HCT116 (cell line): ENCODE data around the gene FAF2. TPM values are rescaled to one million over a fixed set of nuclear protein-coding genes. Genes with fewer than 3 reads are reported as not detected.

Source experiments
- ATAC-seq: fragments of 200-7000 bp; cut with Tn5 transposase; 2 replicates; pipeline ENCODE4 v1.9.1; 2020; ENCODE audit warnings: mild to moderate bottlenecking, moderate library complexity
- BruUV-seq: library from RNA; stranded (reverse); fragments of 400-500 nt; replicated peaks from 2 replicates; lab custom pipeline; 2021; lab: Mats Ljungman, UMichigan
- CTCF ChIA-PET: fragments of 300-600 bp; sonication (Branson Sonifier 250); formaldehyde crosslinking; loops from one replicate; lab custom pipeline; 2021; ENCODE audit warnings: antibody characterized with exemption; lab: Charles Lee
- POLR2A ChIA-PET: fragments of 300-600, 350-600 bp; sonication (Branson Sonifier 250); formaldehyde crosslinking; loops from one replicate; lab custom pipeline; 2021; ENCODE audit warnings: antibody characterized with exemption; lab: Charles Lee
- RAD21 ChIA-PET, 2 experiments: fragments of 300-600 bp; sonication (Branson Sonifier 250); formaldehyde crosslinking; loops; one replicate each; lab custom pipeline; 2023; ENCODE audit warnings: low total read pairs in 2 of 2; ENCODE audit not compliant: uncharacterized antibody in 2 of 2, unreplicated experiment in 2 of 2, low non-redundant PET in 1 of 2; lab: Charles Lee
- DNase-seq: peaks from one replicate; pipeline ENCODE4 v3.0.0-alpha.2; 2010; ENCODE audit warnings: low read depth, low spot score
- H2AFZ ChIP-seq: fragments of 200-600 bp; shearing (Covaris generic), sonication (generic); 2 replicates; pipeline ENCODE4 v1.6.1; 2017; ENCODE audit warnings: low read depth, mixed run types, mixed read lengths, antibody characterized with exemption, low read length; ENCODE audit not compliant: poor library complexity, severe bottlenecking
- H3K27ac ChIP-seq: 2 replicates; pipeline ENCODE4 v1.5.1; 2012; ENCODE audit warnings: low read depth, low read length
- H3K27me3 ChIP-seq: fragments of 200-600 bp; sonication (generic); 2 replicates; pipeline ENCODE4 v1.6.1; 2016; ENCODE audit warnings: mixed run types, low read length, mixed read lengths; ENCODE audit not compliant: insufficient read depth
- H3K36me3 ChIP-seq, 2 experiments: fragments of 200-500 bp in 1 of 2; fragments of 200-600 bp in 1 of 2; sonication (Bioruptor generic) in 1 of 2; sonication (generic) in 1 of 2; 2 replicates each; pipeline versions ENCODE4 v1.5.1 to v1.6.1; 2014 to 2016; ENCODE audit warnings: low read length in 2 of 2, inconsistent platforms in 1 of 2, mixed read lengths in 1 of 2, mixed run types in 1 of 2; ENCODE audit not compliant: insufficient read depth in 2 of 2, control insufficient read depth in 1 of 2
- H3K4me1 ChIP-seq, 2 experiments: fragments of 200-600 bp in 1 of 2; sonication (generic) in 1 of 2; 2 replicates each; pipeline versions ENCODE4 v1.5.1 to v1.6.1; 2012 to 2017; ENCODE audit warnings: low read length in 2 of 2, inconsistent platforms in 1 of 2, mild to moderate bottlenecking in 1 of 2, mixed read lengths in 1 of 2, mixed run types in 1 of 2, moderate library complexity in 1 of 2; ENCODE audit not compliant: insufficient read depth in 2 of 2, control insufficient read depth in 1 of 2
- H3K4me2 ChIP-seq: fragments of 200-600 bp; sonication (generic); 2 replicates; pipeline ENCODE4 v1.6.1; 2017; ENCODE audit warnings: mixed run types, low read length, mixed read lengths
- H3K4me3 ChIP-seq, 2 experiments: fragments of 200-600 bp in 1 of 2; sonication (generic) in 1 of 2; replicated peaks in 1 of 2; 2 replicates each; pipeline ENCODE4 v1.5.1; 2011 to 2016; ENCODE audit warnings: low read length in 2 of 2, control low read depth in 1 of 2, low read depth in 1 of 2, mild to moderate bottlenecking in 1 of 2, mixed read lengths in 1 of 2, mixed run types in 1 of 2
- H3K79me2 ChIP-seq: fragments of 200-600 bp; sonication (generic); 2 replicates; pipeline ENCODE4 v1.6.1; 2017; ENCODE audit warnings: mild to moderate bottlenecking, mixed run types, low read length, moderate library complexity, mixed read lengths; ENCODE audit not compliant: insufficient read depth
- H3K9ac ChIP-seq: fragments of 200-600 bp; sonication (generic); 2 replicates; pipeline ENCODE4 v1.6.1; 2016; ENCODE audit warnings: low read length, mixed read lengths
- H3K9me2 ChIP-seq: fragments of 200-600 bp; sonication (generic), shearing (Covaris generic); 2 replicates; pipeline ENCODE4 v1.6.1; 2017; ENCODE audit warnings: mixed run types, mild to moderate bottlenecking, moderate library complexity; ENCODE audit not compliant: insufficient read depth
- H3K9me3 ChIP-seq, 2 experiments: fragments of 200-500 bp in 1 of 2; fragments of 200-600 bp in 1 of 2; sonication (Bioruptor generic) in 1 of 2; sonication (generic) in 1 of 2; 2 replicates each; pipeline ENCODE4 v1.6.1; 2014 to 2017; ENCODE audit warnings: low read length in 2 of 2, mixed read lengths in 2 of 2, inconsistent platforms in 1 of 2, low read depth in 1 of 2, mild to moderate bottlenecking in 1 of 2, mixed run types in 1 of 2, moderate library complexity in 1 of 2; ENCODE audit not compliant: control insufficient read depth in 1 of 2, insufficient read depth in 1 of 2
- H4K20me1 ChIP-seq: fragments of 200-600 bp; sonication (generic), shearing (Covaris generic); 2 replicates; pipeline ENCODE4 v1.6.1; 2017; ENCODE audit warnings: mixed run types, mild to moderate bottlenecking, moderate library complexity; ENCODE audit not compliant: insufficient read depth
- CBX3 ChIP-seq: IDR thresholded peaks from 2 replicates; pipeline ENCODE4 v1.6.1; 2012; ENCODE audit warnings: low read depth
- CTCF ChIP-seq, 3 experiments: fragments of 200-600 bp in 1 of 3; sonication (generic) in 1 of 3; IDR thresholded peaks in 2 of 3; conservative IDR thresholded peaks in 1 of 3; 2 replicates each; pipeline ENCODE4 v1.5.1; 2012 to 2017; ENCODE audit warnings: low read depth in 2 of 3, low read length in 2 of 3, antibody characterized with exemption in 1 of 3, borderline replicate concordance in 1 of 3, control low read depth in 1 of 3, mild to moderate bottlenecking in 1 of 3, mixed read lengths in 1 of 3, mixed run types in 1 of 3, moderate library complexity in 1 of 3; ENCODE audit not compliant: insufficient read depth in 1 of 3
- EGR1 ChIP-seq: IDR thresholded peaks from 2 replicates; pipeline ENCODE4 v1.6.1; 2012; ENCODE audit warnings: low read depth
- EZH2 ChIP-seq: fragments of 200-600 bp; sonication (generic); IDR thresholded peaks from 2 replicates; pipeline ENCODE4 v1.6.1; 2017; ENCODE audit warnings: antibody characterized with exemption, mixed run types
- EZH2phosphoT487 ChIP-seq: fragments of 200-600 bp; IDR thresholded peaks from 2 replicates; pipeline ENCODE4 v1.6.1; 2018; ENCODE audit warnings: antibody characterized with exemption, borderline replicate concordance
- FOSL1 ChIP-seq: IDR thresholded peaks from 2 replicates; pipeline ENCODE4 v1.6.1; 2012; ENCODE audit warnings: low read depth
- POLR2A ChIP-seq: IDR thresholded peaks from 2 replicates; pipeline ENCODE4 v1.7.0; 2011; ENCODE audit warnings: borderline replicate concordance; ENCODE audit not compliant: insufficient read depth, insufficient read length; ENCODE audit errors: extremely low read depth
- POLR2AphosphoS5 ChIP-seq: IDR thresholded peaks from 2 replicates; pipeline ENCODE4 v1.6.1; 2011; ENCODE audit warnings: mild to moderate bottlenecking, low read depth, low read length, moderate library complexity
- SP1 ChIP-seq: IDR thresholded peaks from 2 replicates; pipeline ENCODE4 v1.6.1; 2012; ENCODE audit warnings: low read depth
- SRF ChIP-seq: IDR thresholded peaks from 2 replicates; pipeline ENCODE4 v1.6.1; 2012; ENCODE audit warnings: low read depth
- TCF7L2 ChIP-seq: IDR thresholded peaks from 2 replicates; pipeline ENCODE4 v1.7.0; 2011; ENCODE audit warnings: borderline replicate concordance, inconsistent platforms; ENCODE audit not compliant: insufficient read depth, insufficient read length; ENCODE audit errors: extremely low read depth
- YY1 ChIP-seq: IDR thresholded peaks from 2 replicates; pipeline ENCODE4 v1.6.1; 2011; ENCODE audit warnings: low read length, low read depth, moderate library complexity, mild to moderate bottlenecking; ENCODE audit not compliant: insufficient replicate concordance; ENCODE audit errors: extremely low read depth
- ZNF274 ChIP-seq: fragments of 200-500 bp; sonication (Bioruptor generic); IDR thresholded peaks from 2 replicates; pipeline ENCODE4 v1.6.1; 2014; ENCODE audit warnings: mild to moderate bottlenecking, low read depth, low read length, inconsistent platforms
- intact Hi-C: fragments of 100-400 bp; cut with micrococcal nuclease; formaldehyde crosslinking; loops from 2 replicates; pipeline ENCODE4 v1.10.0; 2022
- total RNA-seq: library from RNA; stranded (reverse); gene quantifications from one replicate; pipeline ENCODE4 v1.2.1, GENCODE V29; 2021; ENCODE audit not compliant: unreplicated experiment

The FAF2 gene
- total RNA-seq, 1 experiment from 2014 or later, result 51.9 TPM

- TSS peak; percentile 7 for BruUV-seq
- POLR2A ChIA-PET, result no interaction called here
- ATAC-seq (no peak), DNase-seq (no peak)
- Histone ChIP-seq H3K4me1 (peaks cover 0 to 10% of the 10 kb centered on the region in 2 experiments; a peak in 2 of 4 replicates), H3K4me2 (no peak overlapping the region), H3K9me3 (no peaks in the 10 kb centered on the region), H3K9me2 (no peaks in the 10 kb centered on the region), H3K79me2 (no peaks in the 10 kb centered on the region), H2AFZ (no peak overlapping the region), H3K4me3 (no peak overlapping the region), H4K20me1 (no peaks in the 10 kb centered on the region), H3K36me3 (peaks cover 35 to 50% of the 10 kb centered on the region in 2 experiments), H3K27me3 (no peaks in the 10 kb centered on the region), H3K27ac (no peak overlapping the region), H3K9ac (no peak overlapping the region)
- CTCF ChIA-PET, result no interaction called here
- RAD21 ChIA-PET, result no interaction called here
- TF ChIP-seq POLR2AphosphoS5, result no peak
- no peak for TF ChIP-seq EZH2
- no peak for TF ChIP-seq SP1
- TF ChIP-seq TCF7L2, result no peak
- TF ChIP-seq POLR2A, result no peak
- no peak for TF ChIP-seq FOSL1
- no peak for TF ChIP-seq YY1
- TF ChIP-seq CBX3, result no peak
- TF ChIP-seq ZNF274, result no peak
- TF ChIP-seq SRF, result no peak
- TF ChIP-seq EGR1, result no peak
- no peak for TF ChIP-seq CTCF (IDR thresholded peaks at IDR 0.05 in 2 of 3, conservative IDR thresholded peaks at IDR 0.05 in 1 of 3; ENCODE audit: borderline replicate concordance in 1 of 3, insufficient read depth in 1 of 3, low read depth in 2 of 3, low read length in 2 of 3)
- no peak for TF ChIP-seq EZH2phosphoT487
- intact Hi-C loops, result no loop called here
Observed at GRCh38 chr5:176500511-176500910, 52.3 kb downstream of the FAF2 start.
